Astrocyte of the cerebellum (primary cell): ENCODE measurements around the gene GABRA4.
A peak's percentile ranks its signal among the peaks of the same experiment; 100 is the strongest.

Experiments used
- DNase-seq: peaks from one replicate; pipeline ENCODE4 v3.0.0-alpha.2; 2011; ENCODE audit warnings: low read depth
- H3K4me3 ChIP-seq: 2 replicates; pipeline ENCODE4 v1.5.1; 2011; ENCODE audit warnings: mild to moderate bottlenecking, low read depth, low read length, moderate library complexity
- in situ Hi-C: cut with HindIII; loops from 2 replicates; pipeline ENCODE4 v1.10.0; 2017; ENCODE audit warnings: low sequenced_read_pairs
- TF ChIP-seq, protein P1 (sequence below): IDR thresholded peaks from 2 replicates; pipeline ENCODE4 v1.5.1; 2012; ENCODE audit warnings: low read length, low read depth, moderate library complexity, mild to moderate bottlenecking; ENCODE audit errors: missing control alignments

GABRA4 gene

DNA sequence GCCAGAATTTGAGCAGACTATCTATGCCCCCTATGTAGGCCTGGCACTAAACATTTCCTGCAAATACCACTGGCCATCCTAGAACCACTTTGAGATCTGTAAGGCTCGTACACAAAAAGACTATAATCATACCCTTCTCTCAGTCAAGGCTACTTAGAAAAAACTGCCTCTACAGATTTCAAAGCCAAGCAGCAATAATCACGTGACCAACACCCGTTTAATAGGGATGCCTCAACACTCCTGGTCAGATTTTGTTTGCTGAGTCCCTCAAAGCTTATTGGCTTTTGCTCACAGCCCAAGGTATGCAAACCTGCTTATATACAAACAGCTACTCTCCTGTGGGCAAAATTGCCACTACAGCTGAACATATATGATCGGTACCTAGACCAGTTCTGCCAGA lies 85.2 kb downstream of the GABRA4 start:
- no peak for DNase-seq
- TF ChIP-seq, protein P1, sequence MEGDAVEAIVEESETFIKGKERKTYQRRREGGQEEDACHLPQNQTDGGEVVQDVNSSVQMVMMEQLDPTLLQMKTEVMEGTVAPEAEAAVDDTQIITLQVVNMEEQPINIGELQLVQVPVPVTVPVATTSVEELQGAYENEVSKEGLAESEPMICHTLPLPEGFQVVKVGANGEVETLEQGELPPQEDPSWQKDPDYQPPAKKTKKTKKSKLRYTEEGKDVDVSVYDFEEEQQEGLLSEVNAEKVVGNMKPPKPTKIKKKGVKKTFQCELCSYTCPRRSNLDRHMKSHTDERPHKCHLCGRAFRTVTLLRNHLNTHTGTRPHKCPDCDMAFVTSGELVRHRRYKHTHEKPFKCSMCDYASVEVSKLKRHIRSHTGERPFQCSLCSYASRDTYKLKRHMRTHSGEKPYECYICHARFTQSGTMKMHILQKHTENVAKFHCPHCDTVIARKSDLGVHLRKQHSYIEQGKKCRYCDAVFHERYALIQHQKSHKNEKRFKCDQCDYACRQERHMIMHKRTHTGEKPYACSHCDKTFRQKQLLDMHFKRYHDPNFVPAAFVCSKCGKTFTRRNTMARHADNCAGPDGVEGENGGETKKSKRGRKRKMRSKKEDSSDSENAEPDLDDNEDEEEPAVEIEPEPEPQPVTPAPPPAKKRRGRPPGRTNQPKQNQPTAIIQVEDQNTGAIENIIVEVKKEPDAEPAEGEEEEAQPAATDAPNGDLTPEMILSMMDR = no peak
- in situ Hi-C loops = no loop called here
- H3K4me3 ChIP-seq = no peak overlapping the region

GRCh38 chr4:46900082-46900481 lies 93.3 kb downstream of the GABRA4 start:
- in situ Hi-C loops = no loop called here

DNA sequence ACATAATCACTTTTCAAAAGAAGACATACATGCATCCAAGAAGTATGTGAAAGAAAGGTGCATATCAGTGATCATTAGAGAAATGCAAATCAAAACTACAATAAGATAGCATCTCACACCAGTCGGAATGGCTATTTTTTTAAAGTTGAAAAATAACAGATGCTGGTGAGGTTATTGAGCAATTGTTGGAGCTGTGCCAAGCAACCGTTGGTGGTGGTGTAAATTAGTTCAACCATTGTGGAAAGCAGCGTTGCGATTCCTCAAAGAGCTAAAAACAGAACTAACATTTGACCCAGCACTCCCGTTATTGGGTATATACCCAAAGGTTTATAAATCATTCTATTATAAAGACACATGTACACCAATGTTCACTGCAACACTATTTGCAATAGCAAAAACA lies 98.6 kb downstream of the GABRA4 start:
- no peak for DNase-seq
- TF ChIP-seq, protein P1 = no peak
- in situ Hi-C loops = no loop called here
- H3K4me3 ChIP-seq = no peak overlapping the region

More at GRCh38 chr4:46900082-46900481, 93.3 kb downstream of the GABRA4 start:
- no peak for DNase-seq
- TF ChIP-seq, protein P1 = no peak
- H3K4me3 ChIP-seq = no peak overlapping the region

GRCh38 chr4:46890056-46890455 lies 103.3 kb downstream of the GABRA4 start:
- no peak for DNase-seq
- TF ChIP-seq, protein P1 = no peak
- no peak overlapping the region for H3K4me3 ChIP-seq
- in situ Hi-C loops = no loop called here

- in situ Hi-C loops = no loop called here
- DNase-seq = no peak
- no peak overlapping the region for H3K4me3 ChIP-seq
- TF ChIP-seq, protein P1 = no peak
These were observed 104.0 kb downstream of the GABRA4 start for GRCh38 chr4:46889410-46889809.

DNA sequence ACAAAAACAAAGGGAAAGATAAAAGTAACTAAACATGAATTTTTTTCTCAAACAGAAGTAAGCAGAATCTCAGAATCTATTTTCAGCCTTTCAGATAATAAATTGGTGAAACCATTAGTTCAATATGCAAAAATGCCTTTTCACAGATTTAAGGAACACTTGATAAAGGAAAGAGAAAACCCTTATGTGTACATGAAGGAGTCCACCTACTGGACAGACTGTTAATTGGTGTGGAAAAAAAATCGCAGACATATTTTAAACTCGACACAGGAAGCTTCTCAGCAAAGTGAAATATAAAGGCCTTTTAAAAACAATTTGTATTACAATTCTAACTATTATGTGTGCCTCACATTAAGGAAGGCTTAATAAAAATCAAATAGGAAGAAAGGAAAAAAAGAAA lies 106.7 kb downstream of the GABRA4 start:
- in situ Hi-C loops = no loop called here
- no peak overlapping the region for H3K4me3 ChIP-seq
- TF ChIP-seq, protein P1 = peak; percentile 38
- DNase-seq = peak; percentile 8

DNA sequence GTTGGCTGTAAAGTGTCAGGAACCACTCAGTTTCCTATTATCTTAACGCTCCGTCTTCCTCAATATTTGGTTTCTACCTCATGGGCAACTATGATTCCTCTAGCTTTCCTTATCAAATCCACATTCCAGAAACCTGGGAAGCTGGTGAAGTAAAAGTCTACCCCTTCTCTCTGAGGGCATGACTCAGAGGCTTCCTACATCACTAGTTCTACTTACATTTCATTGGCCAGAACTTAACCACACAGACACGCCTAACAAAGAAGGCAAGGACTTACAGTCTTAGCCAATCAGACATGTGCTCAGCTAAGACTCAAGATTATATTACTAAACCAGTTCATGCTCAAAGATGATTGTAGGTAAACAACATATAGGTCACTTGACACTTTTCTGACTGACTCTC lies 114.7 kb downstream of the GABRA4 start:
- no peak overlapping the region for H3K4me3 ChIP-seq
- in situ Hi-C loops = no loop called here
- no peak for DNase-seq
- TF ChIP-seq, protein P1 = no peak
